Upper lobe of right lung (tissue), 1 donor: ENCODE data around the gene ATP8B1. TPM values are rescaled to one million over a fixed set of nuclear protein-coding genes. Genes with fewer than 3 reads are reported as not detected.

Experiments
- ATAC-seq: fragments of 200-7000 bp; cut with Tn5 transposase; one replicate; pipeline ENCODE4 v1.9.1; 2020; ENCODE audit warnings: mild to moderate bottlenecking, moderate library complexity
- DNase-seq: peaks from one replicate; pipeline ENCODE4 v3.0.0-alpha.2; 2020
- H3K27ac ChIP-seq: fragments of 200-600 bp; one replicate; pipeline ENCODE4 v1.8.0; 2022
- H3K27me3 ChIP-seq: fragments of 200-600 bp; one replicate; pipeline ENCODE4 v1.8.0; 2022; ENCODE audit warnings: mild to moderate bottlenecking
- H3K36me3 ChIP-seq: fragments of 200-600 bp; one replicate; pipeline ENCODE4 v1.8.0; 2022
- H3K4me1 ChIP-seq: fragments of 200-600 bp; one replicate; pipeline ENCODE4 v1.8.0; 2022
- H3K4me3 ChIP-seq: fragments of 200-600 bp; one replicate; pipeline ENCODE4 v1.8.0; 2022; ENCODE audit warnings: mild to moderate bottlenecking
- H3K9me3 ChIP-seq: fragments of 200-600 bp; one replicate; pipeline ENCODE4 v1.8.0; 2022
- intact Hi-C: fragments of 100-400 bp; cut with DNase I; formaldehyde crosslinking; loops from one replicate; pipeline ENCODE4 v1.11.0; 2022
- total RNA-seq: library from RNA; stranded (reverse); fragmentation: NEBNext Ultra II Directional; extraction: Animal tissue kit (Norgen Biotek cat#: 25700); gene quantifications from one replicate; pipeline ENCODE4 v1.2.1, GENCODE V29; 2021
- TF ChIP-seq, protein P1 (sequence below): fragments of 200-600 bp; IDR thresholded peaks from one replicate; pipeline ENCODE4 v1.8.0; 2022; ENCODE audit warnings: antibody characterized with exemption
- donor health status: DM: no; HTN: yes; CAD: no; lungs with severe emphysema.

ATP8B1 gene
- total RNA-seq, 1 donor from 2014 or later = 30.7 TPM

DNA sequence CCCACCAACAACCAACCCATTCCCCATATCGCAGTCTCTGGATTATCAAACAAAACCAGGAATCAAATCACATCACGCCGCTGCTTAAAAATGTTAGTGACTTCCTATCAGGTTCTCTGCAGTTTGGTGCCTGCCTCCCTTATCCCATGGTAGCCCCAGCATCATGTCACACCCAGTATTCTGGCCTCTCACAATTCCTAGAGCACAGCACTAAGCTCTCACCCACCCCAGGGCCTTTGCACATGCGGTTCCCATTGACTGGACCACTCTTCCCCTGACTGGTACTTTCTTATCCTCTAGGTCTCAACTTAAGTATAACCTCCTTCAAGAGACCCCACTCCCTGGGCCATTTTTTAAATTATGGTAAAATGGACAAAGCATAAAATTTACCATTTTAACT, 12.8 kb downstream of the ATP8B1 start:
- no peak overlapping the region for H3K27ac ChIP-seq

DNA sequence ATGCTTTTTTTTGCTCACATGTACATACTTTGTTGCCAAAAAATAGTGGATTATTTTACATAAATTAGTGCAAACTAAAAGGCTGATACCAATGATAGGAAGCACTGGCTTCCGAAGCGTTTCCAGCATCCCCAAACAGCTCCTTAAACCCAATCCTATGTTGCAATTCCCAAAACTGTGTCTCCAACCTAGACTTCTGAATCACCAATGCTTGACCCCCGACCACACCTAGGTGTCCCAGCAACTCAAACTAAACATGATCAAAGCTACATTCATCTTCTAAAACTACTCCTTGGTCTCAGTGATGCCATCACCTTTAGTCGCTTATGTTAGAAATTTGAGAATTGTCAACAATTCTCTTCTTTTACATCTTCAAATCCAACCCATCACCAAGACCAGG, 13.4 kb downstream of the ATP8B1 start:
- no peak for DNase-seq
- Histone ChIP-seq H3K4me3 (no peak overlapping the region), H3K27ac (peak overlapping the region; percentile 70), H3K4me1 (peaks cover 36% of the 10 kb centered on the region), H3K36me3 (no peaks in the 10 kb centered on the region), H3K9me3 (no peaks in the 10 kb centered on the region), H3K27me3 (no peaks in the 10 kb centered on the region)
- ATAC-seq = no peak
- TF ChIP-seq, protein P1, sequence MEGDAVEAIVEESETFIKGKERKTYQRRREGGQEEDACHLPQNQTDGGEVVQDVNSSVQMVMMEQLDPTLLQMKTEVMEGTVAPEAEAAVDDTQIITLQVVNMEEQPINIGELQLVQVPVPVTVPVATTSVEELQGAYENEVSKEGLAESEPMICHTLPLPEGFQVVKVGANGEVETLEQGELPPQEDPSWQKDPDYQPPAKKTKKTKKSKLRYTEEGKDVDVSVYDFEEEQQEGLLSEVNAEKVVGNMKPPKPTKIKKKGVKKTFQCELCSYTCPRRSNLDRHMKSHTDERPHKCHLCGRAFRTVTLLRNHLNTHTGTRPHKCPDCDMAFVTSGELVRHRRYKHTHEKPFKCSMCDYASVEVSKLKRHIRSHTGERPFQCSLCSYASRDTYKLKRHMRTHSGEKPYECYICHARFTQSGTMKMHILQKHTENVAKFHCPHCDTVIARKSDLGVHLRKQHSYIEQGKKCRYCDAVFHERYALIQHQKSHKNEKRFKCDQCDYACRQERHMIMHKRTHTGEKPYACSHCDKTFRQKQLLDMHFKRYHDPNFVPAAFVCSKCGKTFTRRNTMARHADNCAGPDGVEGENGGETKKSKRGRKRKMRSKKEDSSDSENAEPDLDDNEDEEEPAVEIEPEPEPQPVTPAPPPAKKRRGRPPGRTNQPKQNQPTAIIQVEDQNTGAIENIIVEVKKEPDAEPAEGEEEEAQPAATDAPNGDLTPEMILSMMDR = no peak
- intact Hi-C loops = no loop called here

More for the DNA sequence above, 12.8 kb downstream of the ATP8B1 start:
- Histone ChIP-seq H3K4me1 (peaks cover 36% of the 10 kb centered on the region), H3K27me3 (no peaks in the 10 kb centered on the region), H3K4me3 (no peak overlapping the region), H3K36me3 (no peaks in the 10 kb centered on the region), H3K9me3 (no peaks in the 10 kb centered on the region)
- ATAC-seq (no peak), DNase-seq (no peak)
- intact Hi-C loops = no loop called here
- TF ChIP-seq, protein P1 = no peak

DNA sequence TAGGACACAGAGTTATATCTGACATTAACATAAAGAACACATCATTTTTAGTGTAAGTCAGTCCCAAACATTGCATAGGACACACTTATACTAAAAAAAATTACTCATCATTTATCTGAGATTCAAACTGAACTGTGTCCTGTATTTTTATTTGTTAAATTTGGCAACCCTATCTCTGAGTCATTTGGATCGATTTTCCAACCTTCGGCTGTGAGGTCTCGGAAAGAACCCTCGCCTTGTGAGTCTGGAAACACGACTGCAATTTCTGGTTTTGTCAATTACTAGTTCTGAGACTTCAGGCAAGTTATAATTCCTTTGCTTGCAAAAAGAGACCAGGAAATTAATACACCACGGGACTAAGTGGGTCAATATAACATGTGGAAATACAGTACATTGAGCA, 14.0 kb downstream of the ATP8B1 start:
- no peak for ATAC-seq
- H3K36me3 ChIP-seq = no peaks in the 10 kb centered on the region
- TF ChIP-seq, protein P1 = no peak
- intact Hi-C loops = no loop called here
- H3K4me1 ChIP-seq = peaks cover 36% of the 10 kb centered on the region
- no peak overlapping the region for H3K4me3 ChIP-seq
- H3K9me3 ChIP-seq = no peaks in the 10 kb centered on the region
- no peak for DNase-seq
- H3K27me3 ChIP-seq = no peaks in the 10 kb centered on the region
- peak overlapping the region; percentile 70 for H3K27ac ChIP-seq

DNA sequence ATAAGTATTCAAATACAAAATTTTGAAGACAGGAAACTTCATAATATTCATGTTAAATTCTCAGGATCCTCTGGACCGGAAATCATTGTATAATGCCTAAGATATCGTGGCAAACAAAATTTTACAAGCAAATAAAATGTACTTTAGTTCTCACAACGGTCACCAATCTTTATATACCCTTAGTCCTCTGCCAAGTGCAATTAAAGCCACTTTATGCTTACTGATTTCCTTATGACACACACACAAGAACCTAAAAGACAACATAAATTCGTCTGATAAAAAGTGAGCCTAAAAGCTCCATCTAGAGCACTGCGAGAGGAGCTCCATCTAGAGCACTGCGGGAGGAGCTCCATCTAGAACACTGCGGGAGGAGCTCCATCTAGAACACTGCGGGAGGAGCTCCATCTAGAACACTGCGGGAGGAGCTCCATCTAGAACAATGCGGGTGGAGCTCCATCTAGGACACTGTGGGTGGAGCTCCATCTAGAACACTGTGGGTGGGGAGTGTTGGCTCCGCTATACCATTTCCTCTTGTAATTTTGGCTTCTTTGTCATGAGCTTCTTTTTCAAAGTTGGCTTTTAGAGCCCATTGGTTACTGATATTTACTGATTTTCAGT, 15.9 kb downstream of the ATP8B1 start:
- TF ChIP-seq, protein P1 = no peak
- intact Hi-C loops = no loop called here
- Histone ChIP-seq H3K27ac (peak overlapping the region; percentile 7), H3K36me3 (no peaks in the 10 kb centered on the region), H3K27me3 (no peaks in the 10 kb centered on the region), H3K9me3 (no peaks in the 10 kb centered on the region), H3K4me1 (peaks cover 20% of the 10 kb centered on the region), H3K4me3 (no peak overlapping the region)
- ATAC-seq (peak; percentile 41), DNase-seq (no peak)

DNA sequence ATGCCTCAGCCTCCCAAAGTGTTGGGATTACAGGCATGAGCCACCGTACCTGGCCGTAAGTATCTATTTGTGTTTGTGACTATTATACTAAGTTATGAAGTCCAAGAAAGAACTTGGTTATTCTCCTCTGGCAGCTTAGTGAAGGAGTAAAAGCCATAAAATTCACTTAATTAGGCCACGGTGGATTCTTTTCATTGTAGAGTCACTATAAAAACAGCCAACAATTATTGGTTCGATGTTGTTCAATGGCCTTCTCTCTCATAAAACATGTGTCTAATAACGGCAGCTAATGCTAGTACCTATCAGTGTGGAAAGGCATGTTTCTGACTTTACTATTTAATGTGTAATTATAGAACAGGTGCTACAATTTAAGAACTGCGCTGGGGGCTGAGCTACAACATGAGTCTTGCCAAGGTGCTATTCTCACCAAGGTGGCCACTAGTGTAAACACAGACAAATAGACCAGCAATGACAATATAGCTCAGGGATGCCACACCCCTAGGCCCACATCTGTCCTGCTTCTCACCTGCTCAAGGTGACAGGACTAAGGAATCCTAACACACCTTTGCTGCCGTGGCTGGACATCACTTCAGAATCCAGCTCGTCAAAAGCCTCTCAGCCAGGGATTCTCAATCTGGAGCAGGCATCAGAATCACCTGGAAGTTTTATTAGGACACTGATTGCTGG, 17.2 kb downstream of the ATP8B1 start:
- Histone ChIP-seq H3K9me3 (no peaks in the 10 kb centered on the region), H3K36me3 (no peaks in the 10 kb centered on the region), H3K4me3 (no peak overlapping the region), H3K27me3 (no peaks in the 10 kb centered on the region), H3K27ac (no peak overlapping the region), H3K4me1 (peaks cover 26% of the 10 kb centered on the region)
- intact Hi-C loops = no loop called here
- no peak for ATAC-seq
- no peak for DNase-seq
- TF ChIP-seq, protein P1 = no peak
